Tongue (tissue), 2 donors: ENCODE data around the gene NPEPL1. TPM values are rescaled to one million over a fixed set of nuclear protein-coding genes. Genes with fewer than 3 reads are reported as not detected.

ENCODE experiments used
- DNase-seq: peaks from one replicate; pipeline ENCODE4 v3.0.0-alpha.2; 2015
- total RNA-seq: library from RNA; depleted of rRNA; stranded (reverse); fragments of >200 nt; gene quantifications from one replicate; pipeline ENCODE4 v1.2.3, GENCODE V29; 2014

NPEPL1 gene
- total RNA-seq, 1 donor from 2014 or later, result 32.2 TPM

DNA sequence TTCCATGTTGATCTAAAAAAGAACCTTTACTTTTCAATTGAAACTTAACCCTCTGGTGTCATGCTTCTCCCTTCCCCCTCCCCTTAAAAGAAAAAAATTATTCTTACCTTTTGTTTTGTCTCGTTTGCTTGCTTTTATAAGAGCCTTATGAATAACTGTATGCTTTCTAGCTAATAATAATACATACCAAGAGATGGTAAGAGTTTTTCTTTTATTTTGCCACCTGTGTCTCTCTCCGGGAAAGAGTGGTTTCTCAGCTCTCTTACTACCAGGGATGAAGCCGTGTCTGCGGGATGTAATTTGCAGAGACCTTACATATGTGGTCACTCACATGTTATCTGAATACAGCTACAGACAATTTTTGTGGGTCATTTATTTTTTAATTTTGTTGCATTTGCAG lies 33.8 kb upstream of the NPEPL1 start:
- DNase-seq, result no peak

GRCh38 chr20:58659841-58660240 lies 32.8 kb upstream of the NPEPL1 start:
- no peak for DNase-seq

- no peak for DNase-seq
Measured at GRCh38 chr20:58660855-58661597, 31.6 kb upstream of the NPEPL1 start.

DNA sequence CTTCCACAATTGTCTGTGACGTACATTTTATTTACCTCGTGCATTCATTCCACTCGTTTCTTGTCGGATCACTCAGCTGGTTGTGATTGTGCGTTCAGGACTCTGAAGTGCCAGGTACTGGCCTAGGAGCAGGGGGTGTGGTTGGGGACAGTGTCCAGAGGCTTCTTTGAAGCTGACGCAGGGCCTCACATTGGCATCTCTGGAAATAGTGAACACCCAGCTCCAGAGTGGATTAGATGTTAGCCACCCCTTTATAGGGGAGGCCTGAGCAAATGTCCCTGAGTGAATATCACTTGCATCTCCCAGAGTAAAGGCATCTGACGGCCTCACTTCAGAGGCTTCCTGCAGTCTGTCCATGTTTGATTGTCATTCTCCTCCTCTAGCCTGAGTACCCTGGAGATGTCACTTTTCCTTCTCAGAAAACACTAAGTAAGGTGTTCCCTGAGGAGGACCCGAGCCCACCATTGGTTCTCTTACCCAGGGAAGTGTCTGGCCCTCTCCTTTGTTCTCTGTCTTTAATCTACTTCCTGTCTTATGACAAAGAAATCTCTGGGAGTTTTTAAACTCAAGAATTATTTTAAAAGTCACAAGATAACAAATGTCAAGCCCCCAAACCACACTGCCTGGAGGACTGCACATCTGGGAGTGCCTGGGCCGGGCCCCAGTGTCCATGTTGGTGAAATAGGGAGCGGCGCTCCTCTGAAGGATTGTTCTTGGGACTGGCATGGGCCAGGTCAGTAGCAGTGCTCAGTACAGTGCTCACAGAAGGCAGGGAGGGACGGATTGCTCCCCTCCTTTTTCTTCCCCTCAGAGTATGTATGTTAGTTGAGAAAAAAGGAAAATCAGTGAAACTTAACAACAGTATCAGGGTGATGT lies 30.8 kb upstream of the NPEPL1 start:
- no peak for DNase-seq

GRCh38 chr20:58664331-58664730 lies 28.3 kb upstream of the NPEPL1 start:
- DNase-seq, result no peak

DNA sequence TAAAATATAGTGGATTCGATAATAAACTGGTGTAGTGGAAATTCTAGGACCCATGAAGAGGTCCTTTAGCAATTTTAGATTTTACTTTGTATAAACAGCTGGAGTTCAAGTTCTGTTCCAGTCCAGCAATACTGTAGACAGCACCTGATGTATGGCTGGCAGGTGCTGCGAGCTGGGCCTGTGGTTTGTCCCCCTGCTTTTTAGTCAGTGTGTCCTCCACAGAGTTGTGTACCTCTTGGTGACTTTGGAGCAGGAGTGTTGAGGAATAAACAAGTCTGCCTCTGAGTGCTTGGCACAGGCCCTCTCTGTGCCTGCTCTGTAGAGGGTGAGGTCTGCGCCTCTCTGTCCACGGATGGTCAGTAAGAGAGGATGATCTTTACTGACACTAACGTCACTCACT lies 27.7 kb upstream of the NPEPL1 start:
- DNase-seq, result no peak

GRCh38 chr20:58665606-58666005 lies 27.0 kb upstream of the NPEPL1 start:
- no peak for DNase-seq

DNA sequence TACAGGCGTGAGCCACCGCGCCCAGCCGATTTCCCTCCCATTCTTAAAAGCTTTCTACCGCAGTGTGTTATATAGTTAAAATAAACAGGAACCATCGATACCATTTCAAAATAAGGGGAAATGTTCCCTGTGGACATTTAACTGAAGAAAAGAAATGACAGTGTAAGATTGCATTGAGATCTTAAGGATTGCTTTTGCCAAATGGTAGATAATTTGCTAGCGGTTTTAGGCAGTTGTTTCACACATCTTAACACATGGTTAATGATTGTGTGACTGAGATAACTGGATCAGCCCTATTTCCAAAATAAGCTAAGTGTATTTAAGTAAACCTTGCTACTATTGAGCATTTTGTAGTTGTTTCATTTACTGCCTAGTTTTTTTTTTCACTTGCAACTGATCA lies 25.9 kb upstream of the NPEPL1 start:
- DNase-seq, result no peak

DNA sequence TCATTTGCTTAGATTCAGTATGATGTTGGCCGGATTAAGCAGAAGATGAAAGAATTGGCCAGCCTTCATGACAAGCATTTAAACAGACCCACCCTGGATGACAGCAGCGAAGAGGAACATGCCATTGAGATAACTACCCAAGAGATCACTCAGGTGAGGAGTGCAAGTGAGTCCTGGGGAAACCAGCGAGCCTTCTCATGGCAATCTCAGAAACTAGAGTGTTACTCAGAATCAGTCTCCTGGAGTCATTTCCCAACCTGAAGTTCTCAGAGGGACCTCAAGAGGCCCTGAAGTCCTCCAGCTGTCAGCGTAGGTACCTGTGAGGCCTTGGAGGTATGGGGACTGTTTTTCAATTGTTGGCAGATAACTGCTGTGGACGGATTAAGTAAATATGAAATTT lies 24.6 kb upstream of the NPEPL1 start:
- DNase-seq, result no peak

GRCh38 chr20:58668901-58669286 lies 23.7 kb upstream of the NPEPL1 start:
- DNase-seq, result no peak

DNA sequence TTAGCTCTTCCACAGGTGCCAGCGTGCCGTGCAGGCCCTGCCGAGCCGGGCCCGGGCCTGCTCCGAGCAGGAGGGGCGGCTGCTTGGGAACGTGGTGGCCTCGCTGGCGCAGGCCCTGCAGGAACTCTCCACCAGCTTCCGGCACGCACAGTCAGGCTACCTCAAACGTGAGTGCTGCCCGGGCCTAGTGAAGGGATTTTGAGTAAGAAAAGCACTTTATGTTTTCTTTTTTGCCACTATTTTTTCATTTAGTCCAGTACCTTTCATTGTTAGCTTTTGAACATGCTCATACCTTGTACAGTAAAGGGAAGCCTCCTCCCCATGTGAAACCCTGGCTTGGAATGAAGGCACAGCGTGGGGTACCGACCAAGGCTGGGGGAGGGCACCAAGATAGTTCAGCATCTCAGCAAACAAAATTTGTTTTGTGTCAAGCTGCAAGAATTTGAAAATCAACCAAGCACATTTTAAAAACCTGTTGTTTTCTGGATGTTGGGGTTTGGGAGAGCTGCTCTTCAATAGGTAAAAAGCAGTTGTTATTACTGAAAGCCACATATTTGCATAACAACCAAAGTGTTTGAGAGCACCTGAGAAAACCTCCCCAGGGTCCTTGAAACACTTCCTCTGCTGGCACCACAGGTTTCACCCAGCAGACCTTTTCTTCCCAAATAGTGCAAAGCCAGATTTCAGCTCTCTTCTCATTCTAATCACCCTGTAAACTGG lies 23.2 kb upstream of the NPEPL1 start:
- DNase-seq, result no peak

DNA sequence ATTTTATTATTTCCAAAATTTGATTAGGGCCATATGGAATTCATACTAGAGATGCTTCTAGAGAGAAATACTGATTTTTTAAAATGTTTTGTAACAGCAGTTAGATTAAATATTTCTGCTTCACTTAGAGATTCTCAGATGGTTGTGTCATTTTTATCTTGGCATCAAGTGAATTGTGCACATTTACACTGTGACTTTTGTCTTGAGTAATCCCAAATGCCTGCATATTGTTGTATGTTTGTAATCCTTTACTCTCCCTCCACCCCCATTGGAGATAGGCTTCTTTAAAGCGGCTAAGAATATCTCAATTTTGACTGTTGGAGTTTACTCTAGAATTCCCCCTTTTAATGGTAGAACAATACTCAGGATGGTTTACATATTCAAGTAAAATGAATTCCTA lies 22.5 kb upstream of the NPEPL1 start:
- no peak for DNase-seq

- DNase-seq, result no peak
Measured at GRCh38 chr20:58670659-58671058, 21.9 kb upstream of the NPEPL1 start.

GRCh38 chr20:58673119-58673518 lies 19.5 kb upstream of the NPEPL1 start:
- no peak for DNase-seq

- DNase-seq, result no peak
Measured at GRCh38 chr20:58675146-58675584, 17.4 kb upstream of the NPEPL1 start.

- DNase-seq, result no peak
Measured at GRCh38 chr20:58675641-58676040, 17.0 kb upstream of the NPEPL1 start.

- DNase-seq, result no peak
Measured at GRCh38 chr20:58676161-58676560, 16.4 kb upstream of the NPEPL1 start.

GRCh38 chr20:58677079-58677604 lies 15.5 kb upstream of the NPEPL1 start:
- no peak for DNase-seq

- no peak for DNase-seq
Measured at GRCh38 chr20:58677808-58678207, 14.8 kb upstream of the NPEPL1 start.

DNA sequence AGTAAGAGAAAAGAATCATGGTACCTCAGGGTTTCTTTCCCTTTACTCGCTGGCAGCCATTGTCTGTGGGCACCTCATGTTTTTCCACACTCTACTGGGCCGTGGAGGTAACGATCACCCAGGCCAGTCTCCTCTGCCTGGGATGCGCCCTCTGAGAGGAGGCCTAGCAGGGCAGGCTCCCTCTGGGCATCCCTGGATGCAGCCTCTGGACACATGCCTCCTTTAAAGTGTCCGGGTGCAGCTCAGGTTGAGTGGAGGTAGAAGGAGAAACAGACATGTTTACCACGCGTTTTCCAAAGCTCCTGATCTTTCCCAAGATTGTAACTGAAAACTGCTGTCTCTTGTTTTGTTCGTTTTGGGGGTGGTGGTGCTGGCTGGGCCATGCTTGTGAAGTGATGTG lies 13.8 kb upstream of the NPEPL1 start:
- DNase-seq, result no peak

GRCh38 chr20:58682656-58683531 lies 9.7 kb upstream of the NPEPL1 start:
- no peak for DNase-seq

DNA sequence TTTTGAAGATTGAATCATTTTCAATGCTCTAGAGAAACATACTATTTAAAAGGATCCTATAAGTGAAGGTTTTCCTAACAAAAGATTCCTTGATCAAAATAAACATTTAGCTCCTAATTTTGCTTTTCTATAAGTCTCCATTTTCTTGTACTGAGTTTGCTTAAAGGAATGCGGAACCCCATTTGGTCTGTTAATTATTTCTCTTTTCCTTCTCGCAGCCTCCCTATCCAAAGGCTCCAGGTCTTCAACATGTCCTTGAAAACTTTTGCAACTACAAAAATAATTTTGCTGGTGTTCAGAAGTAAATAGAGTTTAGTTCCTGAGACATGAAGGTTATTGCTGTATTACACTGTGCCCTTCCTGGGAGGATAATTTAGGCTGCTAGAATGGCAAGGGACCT lies 8.3 kb upstream of the NPEPL1 start:
- no peak for DNase-seq
